K562 (cell line): ENCODE data around the gene CDKN2D. TPM values are rescaled to one million over a fixed set of nuclear protein-coding genes. Genes with fewer than 3 reads are reported as not detected.

Experiments
- CAMTA2 ChIP-seq: fragments of 250-450 bp; sonication (Bioruptor Pico); conservative IDR thresholded peaks from 2 replicates; pipeline ENCODE4 v1.5.1; 2022
- CBX1 ChIP-seq: sonication (generic); IDR thresholded peaks from 2 replicates; pipeline ENCODE4 v1.6.1; 2016; ENCODE audit warnings: antibody characterized with exemption, low read depth, mild to moderate bottlenecking
- CREB1 ChIP-seq, 2 experiments: sonication (generic) in 1 of 2; formaldehyde crosslinking in 1 of 2; IDR thresholded peaks; 2 replicates each; pipeline versions ENCODE4 v1.6.1 to v1.8.0; 2012 to 2022; ENCODE audit warnings: inconsistent platforms in 1 of 2, mild to moderate bottlenecking in 1 of 2, missing genetic modification reagents in 1 of 2, moderate library complexity in 1 of 2
- CREB3 ChIP-seq: fragments of 450-650 bp; conservative IDR thresholded peaks from 2 replicates; pipeline ENCODE4 v1.6.1; 2016; ENCODE audit warnings: missing genetic modification characterization, low read depth, mild to moderate bottlenecking, missing compliant biosample characterization, moderate library complexity
- DLX4 ChIP-seq: fragments of 250-450 bp; sonication (Bioruptor Pico); IDR thresholded peaks from 2 replicates; pipeline ENCODE4 v1.6.1; 2021; ENCODE audit warnings: mild to moderate bottlenecking
- HCFC1 ChIP-seq: IDR thresholded peaks from 2 replicates; pipeline ENCODE4 v1.6.1; 2012; ENCODE audit warnings: low read depth, low read length, improper control_type of control experiment
- KAT7 ChIP-seq: sonication (generic); formaldehyde crosslinking; IDR thresholded peaks from 2 replicates; pipeline ENCODE4 v1.8.0; 2022; ENCODE audit warnings: missing genetic modification reagents, mild to moderate bottlenecking, borderline replicate concordance
- MBD1 ChIP-seq: fragments of 250-450 bp; sonication (Bioruptor Pico); IDR thresholded peaks from 2 replicates; pipeline ENCODE4 v1.8.0; 2022; ENCODE audit warnings: inconsistent platforms
- MNT ChIP-seq, 2 experiments: fragments of 450-650 bp; conservative IDR thresholded peaks; 2 replicates each; pipeline ENCODE4 v1.6.1; 2017; ENCODE audit warnings: mild to moderate bottlenecking in 2 of 2, moderate library complexity in 2 of 2
- SMAD1 ChIP-seq: fragments of 150-350 bp; IDR thresholded peaks from 2 replicates; pipeline ENCODE4 v1.6.1; 2014; ENCODE audit warnings: low read length, low read depth; ENCODE audit not compliant: partially characterized antibody
- SP1 ChIP-seq: sonication (generic); formaldehyde crosslinking; IDR thresholded peaks from 2 replicates; pipeline ENCODE4 v1.8.1; 2022; ENCODE audit warnings: mild to moderate bottlenecking, missing genetic modification reagents
- SRF ChIP-seq, 2 experiments: fragments of 250-450, 450-650 bp in 1 of 2; sonication (Bioruptor Pico) in 1 of 2; sonication (generic) in 1 of 2; formaldehyde crosslinking; IDR thresholded peaks; 2 replicates each; pipeline versions ENCODE4 v1.5.0 to v1.5.1; 2020 to 2022; ENCODE audit warnings: mild to moderate bottlenecking in 1 of 2, missing genetic modification reagents in 1 of 2
- U2AF2 ChIP-seq: fragments of 200-400 bp; formaldehyde crosslinking; optimal IDR thresholded peaks from 2 replicates; pipeline ENCODE3; 2017; ENCODE audit warnings: low read depth, mild to moderate bottlenecking, low read length
- ZBTB5 ChIP-seq: fragments of 450-650 bp; IDR thresholded peaks from 2 replicates; pipeline ENCODE4 v1.6.1; 2017; ENCODE audit warnings: antibody characterized with exemption
- ZNF274 ChIP-seq: IDR thresholded peaks from 2 replicates; pipeline ENCODE4 v1.6.1; 2011; ENCODE audit warnings: low read depth, mild to moderate bottlenecking, low read length, moderate library complexity, borderline replicate concordance
- ZNF398 ChIP-seq: fragments of 250-450 bp; sonication (Bioruptor Pico); IDR thresholded peaks from 2 replicates; pipeline ENCODE4 v1.8.0; 2021; ENCODE audit warnings: moderate library complexity, mild to moderate bottlenecking, inconsistent platforms
- polyA plus RNA-seq, 8 experiments: library from polyadenylated mRNA; depleted of rRNA in 4 of 8; stranded (reverse) in 5 of 8; unstranded in 3 of 8; fragments of >200 nt; fragmentation: Nextera tagmentation in 2 of 8; fragmentation: Illumina TruSeq in 1 of 8; extraction: Ambion mirVana in 2 of 8; extraction: Trizol in 1 of 8; gene quantifications; 2 replicates each; pipeline versions ENCODE4 v1.2.1 to v1.2.3, GENCODE V29; 2011 to 2014; ENCODE audit warnings: inconsistent platforms in 1 of 8, missing spikeins in 1 of 8
- total RNA-seq, 7 experiments: library from RNA; depleted of rRNA in 6 of 7; stranded (reverse); fragments of >200 nt in 6 of 7; fragmentation: Illumina TruSeq in 2 of 7; extraction: Trizol in 2 of 7; gene quantifications; 2 replicates each; pipeline versions ENCODE4 v1.2.1 to v1.2.3, GENCODE V29; 2011 to 2021; ENCODE audit warnings: low replicate concordance in 1 of 7

The CDKN2D gene
- total and polyA plus RNA-seq, 9 of the 15 experiments (the other 6 are each of a cell fraction or from before 2014, with no cell fraction given): 0.41 to 8.2 (median 3.7) TPM

GRCh38 chr19:10602330-10603083 lies 33.7 kb upstream of the CDKN2D start (continued):
- no peak for TF ChIP-seq MBD1 (CRISPR knock-in tag)
- TF ChIP-seq KAT7: 0 out of 2 replicates have a peak, but pooled peaks have one; percentile 44
- peak in 1 of 2 experiments; percentile 50; a peak in 1 of 4 replicates for TF ChIP-seq MNT (conservative IDR thresholded peaks at IDR 0.05)
- TF ChIP-seq SMAD1: no peak
- no peak for TF ChIP-seq U2AF2
- no peak for TF ChIP-seq ZBTB5
- TF ChIP-seq CBX1: no peak
- 0 out of 4 replicates have a peak, but pooled peaks of 1 of the 2 experiments have one; percentile 11 for TF ChIP-seq SRF (CRISPR knock-in tag; IDR thresholded peaks at IDR 0.05)
- TF ChIP-seq HCFC1: 0 out of 2 replicates have a peak, but pooled peaks have one; percentile 6
- no peak for TF ChIP-seq CREB1 (IDR thresholded peaks at IDR 0.05)
- 0 out of 2 replicates have a peak, but pooled peaks have one; percentile 9 for TF ChIP-seq CREB1 (CRISPR knock-in tag; IDR thresholded peaks at IDR 0.05)
- TF ChIP-seq SP1: peak; percentile 72; the same call in 1 of the 2 replicates
- no peak for TF ChIP-seq ZNF274
- TF ChIP-seq ZNF398 (CRISPR knock-in tag): no peak
- no peak for TF ChIP-seq CAMTA2 (CRISPR knock-in tag)
- TF ChIP-seq DLX4 (CRISPR knock-in tag): no peak
- no peak for TF ChIP-seq CREB3
